T-helper 1 cell treated with Interleukin-12 subunit alpha and Interleukin-12 subunit beta and Interleukin-4 antibody, amounts not matched to agents 30 ng/mL and 1 ng/mL, for 36 hours (primary cell): Measurements from ENCODE around the gene C2orf68. TPM values are rescaled to one million over a fixed set of nuclear protein-coding genes. Genes with fewer than 3 reads are reported as not detected.
"Not testable (repeated sequence)": the region's sequence is repeated elsewhere in the genome, so short reads cannot be mapped to it uniquely, and the experiment has no call there.

ENCODE experiments used
- intact Hi-C: fragments of 100-400 bp; cut with micrococcal nuclease; formaldehyde crosslinking; loops from one replicate; pipeline ENCODE4 v1.15.1; 2024
- total RNA-seq: library from RNA; stranded (reverse); gene quantifications from 2 replicates; pipeline ENCODE4 v1.2.3, GENCODE V29; 2022

The C2orf68 gene, protein sequence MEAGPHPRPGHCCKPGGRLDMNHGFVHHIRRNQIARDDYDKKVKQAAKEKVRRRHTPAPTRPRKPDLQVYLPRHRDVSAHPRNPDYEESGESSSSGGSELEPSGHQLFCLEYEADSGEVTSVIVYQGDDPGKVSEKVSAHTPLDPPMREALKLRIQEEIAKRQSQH
- 44.8 and 45.2 TPM in 2 replicates for total RNA-seq

GRCh38 chr2:85611705-85612587 is at the start of gene C2orf68:
Gene C2orf68 (minus strand): TSS chr2:85612066. CDS start chr2:85611984, 82 bp downstream.
- intact Hi-C loops = loop anchor here (1.0 kb wide), 6 partner anchors 10 to 951 kb away; partner anchors contain the start of genes CHMP3, ELMOD3, GGCX and RETSAT

- intact Hi-C loops = no loop called here
Observed at GRCh38 chr2:85661139-85661858, 49.4 kb upstream of the C2orf68 start.

DNA sequence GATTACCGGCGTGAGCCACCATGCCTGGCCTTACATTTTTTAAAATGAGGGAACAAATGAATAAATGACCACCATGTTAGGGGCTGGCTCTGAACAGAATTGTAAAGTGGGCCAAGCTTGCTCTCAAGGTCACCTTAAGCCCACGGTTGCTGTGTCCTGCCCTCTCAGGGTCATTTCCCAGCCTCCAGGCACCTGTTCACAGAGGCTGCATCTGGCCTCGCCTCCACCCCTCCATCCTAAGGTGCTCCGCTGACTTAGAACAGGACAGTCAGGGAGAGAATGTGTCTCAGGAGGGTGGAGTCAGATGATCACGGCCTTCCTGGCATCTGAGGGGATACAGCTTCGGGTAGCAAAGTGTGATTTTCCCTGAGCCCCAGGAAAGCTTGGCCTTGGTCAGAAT is 48.9 kb upstream of the C2orf68 start:
- intact Hi-C loops = no loop called here

- intact Hi-C loops = not testable (repeated sequence)
Observed at GRCh38 chr2:85660301-85660700, 48.4 kb upstream of the C2orf68 start.

DNA sequence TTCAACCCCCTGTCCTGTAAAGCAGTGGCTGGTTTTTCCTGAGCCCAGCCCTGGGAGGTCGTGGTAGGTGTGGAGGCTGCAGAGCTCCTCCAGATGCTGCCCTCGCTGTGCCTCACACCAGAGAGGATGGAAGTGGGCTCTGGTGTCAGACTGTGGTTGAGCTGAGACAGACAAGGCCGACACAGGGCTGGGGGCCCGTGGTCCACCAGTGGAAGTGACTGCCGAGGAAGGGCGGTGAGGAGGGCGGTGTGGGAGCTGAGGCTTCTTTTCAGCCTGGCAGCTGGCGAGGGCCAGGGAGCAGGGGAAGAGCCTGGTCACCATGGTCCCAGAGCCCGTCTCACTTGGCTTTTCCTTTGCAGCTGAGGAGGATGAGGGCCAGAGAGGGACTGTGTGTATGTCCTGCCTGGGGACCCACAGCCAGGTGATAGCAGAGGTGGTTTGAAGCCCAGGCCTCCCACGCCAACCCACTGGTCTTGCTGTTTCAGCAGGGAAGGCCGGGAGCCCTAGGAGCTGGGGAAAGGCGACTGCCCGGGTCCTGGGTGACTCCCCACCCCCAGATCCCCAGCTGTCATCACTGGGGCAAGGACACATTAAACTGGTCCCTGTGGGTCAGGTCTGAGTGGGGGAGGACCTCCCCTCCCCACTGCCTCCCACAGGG is 47.6 kb upstream of the C2orf68 start:
- intact Hi-C loops = no loop called here

- intact Hi-C loops = not testable (repeated sequence)
Observed at GRCh38 chr2:85657399-85657798, 45.5 kb upstream of the C2orf68 start.

DNA sequence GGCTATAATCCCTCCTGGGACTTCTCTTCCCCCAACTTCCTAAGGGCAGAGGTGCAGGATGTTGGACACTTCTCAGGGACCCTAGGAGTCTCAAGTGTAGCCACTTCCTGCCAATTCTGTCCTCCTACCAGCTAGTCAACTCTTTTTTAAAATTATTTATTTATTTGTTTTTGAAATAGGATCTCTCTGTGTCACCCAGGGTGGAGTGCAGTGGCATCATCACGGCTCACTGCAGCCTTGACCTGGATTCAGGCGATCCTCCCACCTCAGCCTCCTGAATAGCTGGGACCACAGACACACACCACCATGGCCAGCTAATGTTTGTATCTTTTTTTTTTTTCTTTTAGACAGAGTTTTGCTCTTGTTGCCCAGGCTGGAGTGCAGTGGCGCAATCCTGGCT is 44.6 kb upstream of the C2orf68 start:
- intact Hi-C loops = no loop called here

GRCh38 chr2:85655961-85656417 is 44.1 kb upstream of the C2orf68 start:
- intact Hi-C loops = no loop called here

DNA sequence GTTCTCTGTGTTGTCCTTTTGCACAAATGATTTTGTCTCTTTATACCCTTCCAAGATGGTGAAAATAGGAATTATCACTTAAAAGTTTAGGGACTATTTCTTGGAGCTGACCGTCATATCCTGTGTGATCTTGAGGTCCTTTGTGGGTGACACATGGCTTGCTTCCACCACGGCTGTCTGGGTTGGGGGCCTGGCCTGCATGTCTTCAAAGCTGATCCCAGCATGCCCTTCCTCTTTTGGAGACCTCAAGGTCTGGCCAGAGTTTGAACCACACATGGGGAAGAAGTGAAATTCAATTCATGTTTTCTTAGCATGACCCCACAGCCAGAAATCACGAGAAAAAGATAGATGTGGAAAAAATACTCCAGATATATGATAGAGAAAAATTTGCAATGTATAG is 42.1 kb upstream of the C2orf68 start:
- intact Hi-C loops = no loop called here

DNA sequence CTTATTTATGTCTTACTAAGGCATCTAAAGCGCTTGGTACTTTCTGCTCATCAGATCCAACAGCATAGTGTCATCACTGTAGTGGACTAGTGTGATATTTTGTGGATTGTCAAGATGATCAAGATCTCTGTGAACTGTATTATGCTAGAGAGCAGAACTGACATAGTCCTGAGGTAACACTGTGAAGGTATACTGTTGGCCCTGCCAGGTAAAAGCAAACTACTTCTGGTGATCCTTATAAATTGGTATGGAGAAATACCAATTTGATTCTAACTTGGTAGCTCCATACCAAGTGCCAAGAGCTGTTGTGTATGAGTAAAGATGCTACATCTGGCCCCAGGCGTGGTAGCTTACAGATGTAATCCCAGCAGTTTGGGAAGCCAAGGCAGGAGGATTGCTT is 40.2 kb upstream of the C2orf68 start:
- intact Hi-C loops = no loop called here

DNA sequence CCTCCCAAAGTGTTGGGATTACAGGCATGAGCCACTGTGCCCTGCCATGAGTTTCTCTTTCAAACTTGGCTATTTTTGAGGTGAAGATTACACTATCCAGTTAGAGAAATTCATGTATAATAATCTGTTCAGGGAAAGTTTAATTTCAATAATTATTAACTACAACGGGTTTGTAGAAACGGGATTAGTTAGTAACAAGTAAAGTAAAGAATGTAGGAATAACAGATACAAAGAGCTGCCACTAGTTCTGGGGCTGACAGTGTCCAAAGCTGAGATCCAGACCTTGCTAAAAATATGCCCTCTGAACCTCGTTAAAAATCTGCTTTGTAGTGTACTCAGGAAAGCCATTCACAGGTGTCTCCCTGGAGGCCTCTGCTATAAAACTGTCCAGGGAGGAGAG is 39.2 kb upstream of the C2orf68 start:
- intact Hi-C loops = no loop called here

- intact Hi-C loops = no loop called here
Observed at GRCh38 chr2:85650456-85650855, 38.6 kb upstream of the C2orf68 start.

GRCh38 chr2:85649201-85650190 is 37.6 kb upstream of the C2orf68 start:
- intact Hi-C loops = loop anchor here (2.0 kb wide), 2 partner anchors 29 to 57 kb away; no protein-coding TSS in a partner anchor

GRCh38 chr2:85648619-85649018 is 36.8 kb upstream of the C2orf68 start:
- intact Hi-C loops = loop anchor here (1.0 to 2.0 kb wide), 3 partner anchors 30 to 166 kb away; no protein-coding TSS in a partner anchor

DNA sequence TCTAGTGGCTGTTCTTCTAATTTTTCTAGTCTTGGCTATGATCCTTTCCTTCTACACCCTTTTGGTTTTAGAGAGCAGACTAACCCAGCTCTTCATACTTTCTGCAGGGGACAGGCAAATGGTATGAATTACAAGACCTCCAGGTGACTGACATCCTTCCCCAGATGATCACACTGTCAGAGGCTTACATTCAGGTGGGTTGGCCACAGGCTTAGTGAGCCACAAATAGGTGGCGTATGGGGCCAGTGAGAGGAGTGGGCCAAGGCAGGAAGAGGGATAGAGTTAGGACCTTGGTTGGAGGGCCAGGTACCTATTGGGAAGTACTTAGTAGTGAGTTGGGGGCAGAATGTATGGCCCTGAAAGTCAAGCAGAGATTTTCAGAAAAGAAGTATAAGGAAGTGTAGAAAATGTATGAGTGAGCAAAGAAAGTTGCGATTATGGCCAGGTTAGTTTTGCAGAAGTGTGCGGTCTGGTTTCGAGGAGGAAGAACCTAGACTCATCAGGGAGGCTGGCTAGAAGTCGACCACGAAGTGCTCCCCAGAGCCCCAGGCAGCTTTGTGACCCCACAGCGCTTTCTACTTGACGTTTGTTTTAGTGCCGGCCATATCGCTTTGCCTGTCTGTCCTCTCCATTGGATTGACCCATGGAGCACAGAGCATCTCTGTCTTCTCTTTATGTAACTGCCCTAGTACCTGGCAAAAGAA is 36.1 kb upstream of the C2orf68 start:
- intact Hi-C loops = loop anchor here (1.0 to 2.0 kb wide), 3 partner anchors 31 to 166 kb away; no protein-coding TSS in a partner anchor

DNA sequence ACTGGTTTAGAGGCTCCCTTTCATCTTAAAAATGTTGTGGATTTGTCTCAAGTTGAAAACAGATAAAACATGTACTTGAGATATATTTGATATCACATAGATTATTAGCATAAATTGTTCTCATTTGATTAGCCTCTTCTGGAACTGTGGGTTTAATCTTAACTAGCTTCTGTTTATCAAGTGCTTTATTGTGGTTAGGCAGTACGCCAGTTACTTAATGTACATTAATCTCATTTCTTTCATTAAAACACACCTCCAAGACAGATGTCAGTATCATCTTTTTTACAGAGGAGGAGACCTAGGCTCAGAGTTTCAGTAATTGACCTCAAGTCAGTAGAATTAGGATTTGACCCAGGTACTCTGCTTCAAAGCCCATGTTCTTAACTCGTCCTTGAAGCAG is 34.3 kb upstream of the C2orf68 start:
- intact Hi-C loops = no loop called here

- intact Hi-C loops = no loop called here
Observed at GRCh38 chr2:85644909-85645308, 33.0 kb upstream of the C2orf68 start.

DNA sequence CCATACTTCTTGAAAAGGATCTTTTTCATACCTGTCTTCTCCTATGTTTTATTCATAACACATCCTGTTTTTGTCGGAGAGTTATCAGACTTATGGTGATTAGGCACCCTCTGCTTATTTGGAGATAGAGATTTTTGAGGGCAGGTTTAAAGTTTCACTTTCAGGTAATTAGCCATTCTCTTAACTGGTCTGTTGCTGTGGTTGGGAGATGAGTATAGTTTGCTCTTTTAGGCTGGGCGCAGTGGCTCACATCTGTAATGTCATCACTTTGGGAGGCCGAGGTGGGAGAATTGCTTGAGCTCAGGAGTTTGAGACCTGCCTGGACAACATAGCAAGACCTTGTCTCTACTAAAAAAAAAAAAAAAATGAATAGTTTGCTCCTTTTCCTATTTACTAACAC is 30.9 kb upstream of the C2orf68 start:
- intact Hi-C loops = no loop called here

- intact Hi-C loops = loop anchor here (2.0 kb wide), 1 partner anchor 43 kb away; no protein-coding TSS in a partner anchor
Observed at GRCh38 chr2:85635636-85636035, 23.8 kb upstream of the C2orf68 start.
